HepG2 (cell line): ENCODE measurements around the gene THOC6. TPM values are rescaled to one million over a fixed set of nuclear protein-coding genes. Genes with fewer than 3 reads are reported as not detected.

ENCODE experiments used
- ATAC-seq: fragments of 200-7000 bp; cut with Tn5 transposase; 3 replicates; pipeline ENCODE4 v1.9.1; 2020; ENCODE audit warnings: mild to moderate bottlenecking, moderate library complexity
- BruUV-seq: library from RNA; stranded (reverse); fragments of 400-500 nt; replicated peaks from 2 replicates; lab custom pipeline; 2021; lab: Mats Ljungman, UMichigan
- CTCF ChIA-PET: fragments of 300-600 bp; formaldehyde crosslinking; extraction: SDS; loops from one replicate; lab custom pipeline; 2021; ENCODE audit warnings: low total read pairs, inconsistent platforms, low intra/inter-chr PET ratio; lab: Yijun Ruan, JAX
- POLR2A ChIA-PET: fragments of 350-600 bp; sonication (Branson Sonifier 250); formaldehyde crosslinking; loops from one replicate; lab custom pipeline; 2020; ENCODE audit warnings: antibody characterized with exemption, inconsistent platforms; lab: Yijun Ruan, JAX
- DNase-seq: peaks from one replicate; pipeline ENCODE4 v3.0.0-alpha.2; 2015; ENCODE audit warnings: low spot score
- FAIRE-seq: peaks from 3 replicates; lab custom pipeline; 2011; peaks lifted over from hg19 to GRCh38; lab: Jason Lieb, UNC
- H2AFZ ChIP-seq: one replicate; pipeline ENCODE4 v1.6.1; 2011; ENCODE audit warnings: low read length, inconsistent platforms
- H3K27ac ChIP-seq: fragments of 300-600 bp; 3 replicates; pipeline ENCODE4 v1.8.0; 2011; ENCODE audit warnings: mixed run types, mild to moderate bottlenecking, mixed read lengths, low read length, inconsistent platforms; ENCODE audit not compliant: insufficient read depth; ENCODE audit errors: extremely low read length
- H3K27me3 ChIP-seq, 2 experiments: fragments of 200-600 bp in 1 of 2; 2 replicates in 1 of 2; 3 replicates in 1 of 2; pipeline versions ENCODE4 v1.6.0 to v1.8.0; 2011; ENCODE audit warnings: low read length in 2 of 2, mild to moderate bottlenecking in 2 of 2, moderate library complexity in 2 of 2, inconsistent platforms in 1 of 2; ENCODE audit not compliant: insufficient read depth in 2 of 2, control insufficient read depth in 1 of 2
- H3K36me3 ChIP-seq, 2 experiments: fragments of 200-600 bp in 1 of 2; replicated peaks in 1 of 2; 2 replicates in 1 of 2; 3 replicates in 1 of 2; pipeline versions ENCODE4 v1.5.1 to v1.8.0; 2011; ENCODE audit warnings: low read length in 2 of 2, inconsistent platforms in 1 of 2; ENCODE audit not compliant: insufficient read depth in 2 of 2, control insufficient read depth in 1 of 2
- H3K4me1 ChIP-seq: 2 replicates; pipeline ENCODE4 v1.5.1; 2012; ENCODE audit warnings: low read length, inconsistent platforms; ENCODE audit not compliant: insufficient read depth
- H3K4me2 ChIP-seq: 2 replicates; pipeline ENCODE4 v1.6.0; 2011; ENCODE audit warnings: low read depth, low read length, inconsistent platforms
- H3K4me3 ChIP-seq, 3 experiments: fragments of 200-600 bp in 1 of 3; sonication (generic), shearing (Covaris generic) in 1 of 3; replicated peaks in 1 of 3; 2 replicates each; pipeline ENCODE4 v1.5.1; 2011 to 2016; ENCODE audit warnings: low read length in 3 of 3, inconsistent platforms in 2 of 3, low read depth in 2 of 3, mild to moderate bottlenecking in 2 of 3, control low read depth in 1 of 3, mixed read lengths in 1 of 3; ENCODE audit not compliant: insufficient read depth in 1 of 3
- H3K79me2 ChIP-seq: one replicate; pipeline ENCODE4 v1.6.1; 2011; ENCODE audit warnings: low read length, inconsistent platforms; ENCODE audit not compliant: insufficient read depth
- H3K9ac ChIP-seq: 2 replicates; pipeline ENCODE4 v1.6.0; 2011; ENCODE audit warnings: mild to moderate bottlenecking, low read depth, low read length, inconsistent platforms; ENCODE audit not compliant: insufficient read depth
- H3K9me3 ChIP-seq: 2 replicates; pipeline ENCODE4 v1.5.1; 2012; ENCODE audit warnings: mild to moderate bottlenecking, low read length
- H4K20me1 ChIP-seq: 2 replicates; pipeline ENCODE4 v1.6.0; 2011; ENCODE audit warnings: inconsistent platforms, mild to moderate bottlenecking, low read length, moderate library complexity; ENCODE audit not compliant: insufficient read depth
- CREB1 ChIP-seq, 2 experiments: fragments of 450-650 bp in 1 of 2; IDR thresholded peaks; 2 replicates each; pipeline ENCODE4 v1.6.1; 2016 to 2017; ENCODE audit warnings: control low read depth in 1 of 2, mild to moderate bottlenecking in 1 of 2, missing compliant biosample characterization in 1 of 2, missing genetic modification characterization in 1 of 2
- MATR3 ChIP-seq: sonication (generic); formaldehyde crosslinking; IDR thresholded peaks from 2 replicates; pipeline ENCODE4 v1.4.0; 2020; ENCODE audit warnings: missing genetic modification reagents
- MTA1 ChIP-seq: sonication (generic); formaldehyde crosslinking; IDR thresholded peaks from 2 replicates; pipeline ENCODE4 v1.4.0; 2020; ENCODE audit warnings: missing genetic modification reagents, mild to moderate bottlenecking, borderline replicate concordance
- MYC ChIP-seq: sonication (generic); formaldehyde crosslinking; IDR thresholded peaks from 2 replicates; pipeline ENCODE4 v1.9.0; 2021; ENCODE audit warnings: missing genetic modification reagents, borderline replicate concordance
- SP1 ChIP-seq, 2 experiments: fragments of 450-650 bp in 1 of 2; sonication (generic) in 1 of 2; formaldehyde crosslinking in 1 of 2; IDR thresholded peaks; 2 replicates each; pipeline versions ENCODE4 v1.4.0 to v1.6.1; 2016 to 2020; ENCODE audit warnings: missing genetic modification reagents in 1 of 2
- ZNF20 ChIP-seq: sonication (generic); formaldehyde crosslinking; IDR thresholded peaks from 2 replicates; pipeline ENCODE4 v1.4.0; 2020; ENCODE audit warnings: mild to moderate bottlenecking, moderate library complexity, missing genetic modification reagents
- ZNF335 ChIP-seq: sonication (generic); formaldehyde crosslinking; IDR thresholded peaks from 2 replicates; pipeline ENCODE4 v1.4.0; 2020; ENCODE audit warnings: missing genetic modification reagents
- ZNF644 ChIP-seq: IDR thresholded peaks from 2 replicates; pipeline ENCODE4 v1.6.1; 2016; ENCODE audit warnings: low read depth
- WGBS: methylation state at CpG from one replicate; pipeline ENCODE4 v1.1.6; 2017; ENCODE audit warnings: low lambda C conversion rate; 5-methylcytosine and 5-hydroxymethylcytosine counted together
- in situ Hi-C: cut with HindIII; loops from 2 replicates; pipeline ENCODE4 v1.10.0; 2017; ENCODE audit warnings: low pct_unique_long_range_greater_than_20kb; ENCODE audit not compliant: extremely low pct_ligation_motif_present
- intact Hi-C: fragments of 100-400 bp; cut with micrococcal nuclease; formaldehyde crosslinking; loops from one replicate; pipeline ENCODE4 v1.10.0; 2022; ENCODE audit not compliant: unreplicated experiment
- polyA plus RNA-seq, 8 experiments: library from polyadenylated mRNA; depleted of rRNA in 3 of 8; stranded (reverse) in 7 of 8; unstranded in 1 of 8; fragments of >200 nt; fragmentation: Illumina TruSeq in 4 of 8; extraction: Trizol in 4 of 8; gene quantifications; 2 replicates each; pipeline versions ENCODE4 v1.2.1 to v1.2.3, GENCODE V29; 2011 to 2016; ENCODE audit warnings: low read depth in 4 of 8, missing spikeins in 1 of 8, mixed read lengths in 1 of 8; ENCODE audit not compliant: insufficient read depth in 1 of 8
- total RNA-seq, 5 experiments: library from RNA; depleted of rRNA; stranded (reverse); fragments of >200 nt; fragmentation: Illumina TruSeq; extraction: Trizol; gene quantifications; 2 replicates each; pipeline ENCODE4 v1.2.3, GENCODE V29; 2016; ENCODE audit warnings: low read depth in 1 of 5
- TF ChIP-seq, protein P1 (sequence below): sonication (generic); formaldehyde crosslinking; IDR thresholded peaks from 2 replicates; pipeline ENCODE4 v1.4.0; 2020; ENCODE audit warnings: mild to moderate bottlenecking, missing genetic modification reagents
- TF ChIP-seq, protein P2 (sequence below), 2 experiments: IDR thresholded peaks; 2 replicates each; pipeline ENCODE4 v1.6.1; 2011 to 2012; ENCODE audit warnings: low read length in 2 of 2, borderline replicate concordance in 1 of 2, low read depth in 1 of 2, mild to moderate bottlenecking in 1 of 2, moderate library complexity in 1 of 2
- TF ChIP-seq, protein P3 (sequence below), 2 experiments: fragments of 450-650 bp in 1 of 2; sonication (generic) in 1 of 2; formaldehyde crosslinking; IDR thresholded peaks; 2 replicates each; pipeline versions ENCODE4 v1.5.0 to v1.8.0; 2020 to 2022; ENCODE audit warnings: mild to moderate bottlenecking in 1 of 2, missing genetic modification reagents in 1 of 2

The THOC6 gene
- total and polyA plus RNA-seq, 2 of the 13 experiments (the other 11 are each of a cell fraction or from before 2014, with no cell fraction given) = 32.1 to 37.0 TPM

DNA sequence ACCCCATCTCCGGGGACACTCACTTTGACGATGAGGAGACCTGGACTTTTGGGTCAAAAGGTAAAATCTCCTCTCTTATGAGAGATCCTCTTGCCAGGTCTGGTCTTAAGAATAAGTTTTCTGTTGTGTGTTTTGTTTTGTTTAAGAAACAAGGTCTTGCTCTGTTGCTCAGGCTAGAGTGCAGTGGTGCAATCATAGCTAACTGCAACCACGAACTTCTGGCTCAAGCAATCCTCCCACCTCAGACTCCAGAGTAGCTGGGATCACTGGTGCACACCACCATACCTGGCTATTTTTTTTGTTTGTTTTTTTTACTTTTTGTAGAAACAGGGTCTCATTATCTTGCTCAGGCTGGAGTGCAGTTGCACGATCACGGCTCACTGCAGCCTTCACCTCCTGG lies 26.7 kb downstream of the THOC6 start:
- BruUV-seq = no TSS peak
- Histone ChIP-seq H3K4me2 (no peak overlapping the region), H3K9me3 (no peaks in the 10 kb centered on the region)
- TF ChIP-seq, protein P1, sequence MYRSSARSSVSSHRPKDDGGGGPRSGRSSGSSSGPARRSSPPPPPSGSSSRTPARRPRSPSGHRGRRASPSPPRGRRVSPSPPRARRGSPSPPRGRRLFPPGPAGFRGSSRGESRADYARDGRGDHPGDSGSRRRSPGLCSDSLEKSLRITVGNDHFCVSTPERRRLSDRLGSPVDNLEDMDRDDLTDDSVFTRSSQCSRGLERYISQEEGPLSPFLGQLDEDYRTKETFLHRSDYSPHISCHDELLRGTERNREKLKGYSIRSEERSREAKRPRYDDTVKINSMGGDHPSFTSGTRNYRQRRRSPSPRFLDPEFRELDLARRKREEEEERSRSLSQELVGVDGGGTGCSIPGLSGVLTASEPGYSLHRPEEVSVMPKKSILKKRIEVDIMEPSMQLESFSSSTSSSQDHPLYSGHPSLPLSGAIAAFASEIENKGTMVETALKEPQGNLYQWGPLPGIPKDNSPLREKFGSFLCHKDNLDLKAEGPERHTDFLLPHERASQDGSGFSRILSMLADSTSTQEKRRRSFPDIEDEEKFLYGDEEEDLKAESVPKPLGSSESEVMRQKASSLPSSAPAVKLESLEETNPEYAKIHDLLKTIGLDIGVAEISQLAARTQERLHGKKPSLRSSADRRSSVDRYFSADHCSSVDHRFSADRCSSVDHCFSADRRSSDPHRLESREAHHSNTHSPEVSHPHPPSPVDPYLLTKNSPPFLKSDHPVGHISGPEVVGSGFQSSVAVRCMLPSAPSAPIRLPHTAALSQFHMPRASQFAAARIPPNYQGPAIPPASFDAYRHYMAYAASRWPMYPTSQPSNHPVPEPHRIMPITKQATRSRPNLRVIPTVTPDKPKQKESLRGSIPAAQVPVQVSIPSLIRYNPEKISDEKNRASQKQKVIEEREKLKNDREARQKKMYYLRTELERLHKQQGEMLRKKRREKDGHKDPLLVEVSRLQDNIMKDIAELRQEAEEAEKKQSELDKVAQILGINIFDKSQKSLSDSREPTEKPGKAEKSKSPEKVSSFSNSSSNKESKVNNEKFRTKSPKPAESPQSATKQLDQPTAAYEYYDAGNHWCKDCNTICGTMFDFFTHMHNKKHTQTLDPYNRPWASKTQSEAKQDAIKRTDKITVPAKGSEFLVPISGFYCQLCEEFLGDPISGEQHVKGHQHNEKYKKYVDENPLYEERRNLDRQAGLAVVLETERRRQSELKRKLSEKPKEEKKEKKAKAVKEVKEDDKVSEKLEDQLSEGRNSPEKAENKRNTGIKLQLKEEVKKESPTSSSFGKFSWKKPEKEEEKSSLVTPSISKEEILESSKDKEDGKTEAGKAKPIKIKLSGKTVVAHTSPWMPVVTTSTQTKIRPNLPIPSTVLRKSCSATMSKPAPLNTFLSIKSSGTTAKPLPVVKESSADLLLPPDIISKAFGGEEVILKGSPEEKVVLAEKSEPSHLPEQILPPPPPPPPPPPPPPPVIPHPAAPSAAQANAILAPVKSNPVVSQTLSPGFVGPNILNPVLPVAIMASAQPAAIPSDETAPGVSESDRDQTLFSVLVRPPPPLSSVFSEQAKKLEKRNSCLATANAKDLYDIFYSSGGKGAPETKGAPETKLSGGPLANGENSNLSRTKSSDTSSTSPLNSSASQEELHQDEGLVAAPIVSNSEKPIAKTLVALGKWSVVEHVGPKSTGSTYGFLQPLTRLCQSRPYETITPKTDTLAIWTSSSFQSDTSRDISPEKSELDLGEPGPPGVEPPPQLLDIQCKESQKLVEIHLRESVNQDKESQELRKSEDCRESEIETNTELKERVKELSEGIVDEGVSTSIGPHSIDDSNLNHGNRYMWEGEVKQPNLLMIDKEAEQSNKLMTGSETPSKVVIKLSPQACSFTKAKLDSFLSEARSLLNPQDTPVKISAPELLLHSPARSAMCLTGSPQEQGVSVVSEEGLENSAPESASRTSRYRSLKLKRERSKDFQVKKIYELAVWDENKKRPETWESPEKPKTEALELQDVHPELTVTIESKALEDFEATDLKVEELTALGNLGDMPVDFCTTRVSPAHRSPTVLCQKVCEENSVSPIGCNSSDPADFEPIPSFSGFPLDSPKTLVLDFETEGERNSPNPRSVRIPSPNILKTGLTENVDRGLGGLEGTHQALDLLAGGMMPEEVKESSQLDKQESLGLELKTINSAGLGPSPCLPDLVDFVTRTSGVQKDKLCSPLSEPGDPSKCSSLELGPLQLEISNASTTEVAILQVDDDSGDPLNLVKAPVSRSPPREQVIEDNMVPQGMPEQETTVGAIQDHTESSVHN (CRISPR knock-in tag) = no peak
- TF ChIP-seq MATR3 (CRISPR knock-in tag) (no peak), ZNF335 (CRISPR knock-in tag) (no peak), ZNF644 (CRISPR knock-in tag) (no peak), MYC (CRISPR knock-in tag) (no peak), CREB1 (IDR thresholded peaks at IDR 0.05) (no peak), CREB1 (CRISPR knock-in tag; IDR thresholded peaks at IDR 0.05) (no peak), MTA1 (no peak), SP1 (IDR thresholded peaks at IDR 0.05) (no peak), SP1 (CRISPR knock-in tag; IDR thresholded peaks at IDR 0.05) (no peak), ZNF20 (CRISPR knock-in tag) (no peak)
- TF ChIP-seq, protein P2, sequence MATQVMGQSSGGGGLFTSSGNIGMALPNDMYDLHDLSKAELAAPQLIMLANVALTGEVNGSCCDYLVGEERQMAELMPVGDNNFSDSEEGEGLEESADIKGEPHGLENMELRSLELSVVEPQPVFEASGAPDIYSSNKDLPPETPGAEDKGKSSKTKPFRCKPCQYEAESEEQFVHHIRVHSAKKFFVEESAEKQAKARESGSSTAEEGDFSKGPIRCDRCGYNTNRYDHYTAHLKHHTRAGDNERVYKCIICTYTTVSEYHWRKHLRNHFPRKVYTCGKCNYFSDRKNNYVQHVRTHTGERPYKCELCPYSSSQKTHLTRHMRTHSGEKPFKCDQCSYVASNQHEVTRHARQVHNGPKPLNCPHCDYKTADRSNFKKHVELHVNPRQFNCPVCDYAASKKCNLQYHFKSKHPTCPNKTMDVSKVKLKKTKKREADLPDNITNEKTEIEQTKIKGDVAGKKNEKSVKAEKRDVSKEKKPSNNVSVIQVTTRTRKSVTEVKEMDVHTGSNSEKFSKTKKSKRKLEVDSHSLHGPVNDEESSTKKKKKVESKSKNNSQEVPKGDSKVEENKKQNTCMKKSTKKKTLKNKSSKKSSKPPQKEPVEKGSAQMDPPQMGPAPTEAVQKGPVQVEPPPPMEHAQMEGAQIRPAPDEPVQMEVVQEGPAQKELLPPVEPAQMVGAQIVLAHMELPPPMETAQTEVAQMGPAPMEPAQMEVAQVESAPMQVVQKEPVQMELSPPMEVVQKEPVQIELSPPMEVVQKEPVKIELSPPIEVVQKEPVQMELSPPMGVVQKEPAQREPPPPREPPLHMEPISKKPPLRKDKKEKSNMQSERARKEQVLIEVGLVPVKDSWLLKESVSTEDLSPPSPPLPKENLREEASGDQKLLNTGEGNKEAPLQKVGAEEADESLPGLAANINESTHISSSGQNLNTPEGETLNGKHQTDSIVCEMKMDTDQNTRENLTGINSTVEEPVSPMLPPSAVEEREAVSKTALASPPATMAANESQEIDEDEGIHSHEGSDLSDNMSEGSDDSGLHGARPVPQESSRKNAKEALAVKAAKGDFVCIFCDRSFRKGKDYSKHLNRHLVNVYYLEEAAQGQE (IDR thresholded peaks at IDR 0.05; ENCODE audit: borderline replicate concordance in 1 of 2, low read depth in 1 of 2, low read length in 2 of 2) = no peak
- TF ChIP-seq, protein P3, sequence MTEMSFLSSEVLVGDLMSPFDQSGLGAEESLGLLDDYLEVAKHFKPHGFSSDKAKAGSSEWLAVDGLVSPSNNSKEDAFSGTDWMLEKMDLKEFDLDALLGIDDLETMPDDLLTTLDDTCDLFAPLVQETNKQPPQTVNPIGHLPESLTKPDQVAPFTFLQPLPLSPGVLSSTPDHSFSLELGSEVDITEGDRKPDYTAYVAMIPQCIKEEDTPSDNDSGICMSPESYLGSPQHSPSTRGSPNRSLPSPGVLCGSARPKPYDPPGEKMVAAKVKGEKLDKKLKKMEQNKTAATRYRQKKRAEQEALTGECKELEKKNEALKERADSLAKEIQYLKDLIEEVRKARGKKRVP (CRISPR knock-in tag; IDR thresholded peaks at IDR 0.05) = no peak
- TF ChIP-seq, all 625 proteins: peak for 0
- no peak overlapping the region for H2AFZ ChIP-seq
- no peaks in the 10 kb centered on the region for H3K79me2 ChIP-seq
- WGBS = 19% methylated on average over 5 of the region's 5 CpGs
- H3K4me3 ChIP-seq = no peak overlapping the region
- no peaks in the 10 kb centered on the region for H4K20me1 ChIP-seq
- POLR2A ChIA-PET = interaction anchor here (1.4 kb wide), 1 partner anchor 9 kb away, joined by 3 read pairs; no protein-coding TSS in a partner anchor
- no peak overlapping the region for H3K27ac ChIP-seq
- no peak for DNase-seq
- no peak for FAIRE-seq
- CTCF ChIA-PET = no interaction called here
- H3K4me1 ChIP-seq = peaks cover 5% of the 10 kb centered on the region; the same call in 1 of the 2 replicates
- H3K27me3 ChIP-seq = peaks cover 10 to 55% of the 10 kb centered on the region in 2 experiments
- no peak for ATAC-seq
- in situ Hi-C loops (no loop called here), intact Hi-C loops (no loop called here)
- no peak overlapping the region for H3K9ac ChIP-seq
- H3K36me3 ChIP-seq = no peaks in the 10 kb centered on the region
